Measurements from ENCODE around the gene PDE10A.

The PDE10A gene

GRCh38 chr6:165662749-165663376, at the start of gene PDE10A:
TSS of gene PDE10A (minus strand) at chr6:165663241. CDS start at chr6:165662811, 430 bp downstream.
- no peak for DNase-seq (ENCODE audit: low spot score)

GRCh38 chr6:165708985-165709576, 46.0 kb upstream of the PDE10A start:
- no peak for DNase-seq (ENCODE audit: low spot score)

GRCh38 chr6:165707067-165707853, 44.2 kb upstream of the PDE10A start:
- no peak for DNase-seq (ENCODE audit: low spot score)

GRCh38 chr6:165705941-165706340, 42.9 kb upstream of the PDE10A start:
- no peak for DNase-seq (ENCODE audit: low spot score)

GRCh38 chr6:165704045-165704748, 41.2 kb upstream of the PDE10A start:
- no peak for DNase-seq (ENCODE audit: low spot score)

GRCh38 chr6:165702669-165703068, 39.6 kb upstream of the PDE10A start:
- no peak for DNase-seq (ENCODE audit: low spot score)

- no peak for DNase-seq (ENCODE audit: low spot score)
Measured at GRCh38 chr6:165701564-165702354, 38.7 kb upstream of the PDE10A start.

- no peak for DNase-seq (ENCODE audit: low spot score)
Measured at GRCh38 chr6:165701005-165701404, 38.0 kb upstream of the PDE10A start.

- no peak for DNase-seq (ENCODE audit: low spot score)
Measured at GRCh38 chr6:165698868-165699267, 35.8 kb upstream of the PDE10A start.

- no peak for DNase-seq (ENCODE audit: low spot score)
Measured at GRCh38 chr6:165697171-165697570, 34.1 kb upstream of the PDE10A start.

GRCh38 chr6:165695722-165696515, 32.9 kb upstream of the PDE10A start:
- DNase-seq (ENCODE audit: low spot score) = no peak

- DNase-seq (ENCODE audit: low spot score) = no peak
Measured at GRCh38 chr6:165694296-165694695, 31.3 kb upstream of the PDE10A start.

- no peak for DNase-seq (ENCODE audit: low spot score)
Measured at GRCh38 chr6:165692106-165692653, 29.1 kb upstream of the PDE10A start.

- no peak for DNase-seq (ENCODE audit: low spot score)
Measured at GRCh38 chr6:165689699-165690098, 26.7 kb upstream of the PDE10A start.

GRCh38 chr6:165686596-165687365, 23.7 kb upstream of the PDE10A start:
- no peak for DNase-seq (ENCODE audit: low spot score)

- DNase-seq (ENCODE audit: low spot score) = no peak
Measured at GRCh38 chr6:165685302-165685701, 22.3 kb upstream of the PDE10A start.

GRCh38 chr6:165684333-165684732, 21.3 kb upstream of the PDE10A start:
- DNase-seq (ENCODE audit: low spot score) = no peak

GRCh38 chr6:165680975-165681374, 17.9 kb upstream of the PDE10A start:
- no peak for DNase-seq (ENCODE audit: low spot score)

GRCh38 chr6:165679326-165679725, 16.3 kb upstream of the PDE10A start:
- DNase-seq (ENCODE audit: low spot score) = no peak

- no peak for DNase-seq (ENCODE audit: low spot score)
Measured at GRCh38 chr6:165678904-165679303, 15.9 kb upstream of the PDE10A start.
